ENCODE measurements around the gene EXT2. TPM values are rescaled to one million over a fixed set of nuclear protein-coding genes. Genes with fewer than 3 reads are reported as not detected.

The EXT2 gene
- total and polyA plus RNA-seq, 3 donors from 2014 or later: 47.5 to 71.2 (median 60.9) TPM

DNA sequence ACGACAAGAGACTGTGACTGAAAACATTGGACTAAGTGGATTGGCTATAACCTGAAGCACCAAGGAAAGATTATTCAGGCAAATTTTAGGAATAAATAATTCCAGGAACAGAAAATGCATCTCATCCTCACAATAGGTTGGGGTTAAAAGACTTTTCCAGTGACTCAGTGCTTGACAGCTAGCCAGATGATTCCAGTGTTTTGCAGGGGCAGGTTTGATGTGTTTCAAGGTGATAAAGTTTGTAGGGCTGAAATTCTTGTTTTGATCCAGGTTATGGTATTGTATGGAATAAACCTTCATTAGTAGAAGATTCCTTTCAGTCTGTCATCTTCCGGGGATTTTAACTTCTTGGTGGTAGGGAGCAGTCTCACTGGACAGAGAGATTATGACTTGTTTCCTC is 2.3 kb downstream of the EXT2 start:
- Histone ChIP-seq H3K4me3 (no peak overlapping the region), H3K36me3 (ENCODE audit: low read depth, missing control alignments) (no peaks in the 10 kb centered on the region), H3K4me1 (peaks cover 8% of the 10 kb centered on the region), H3K27me3 (no peaks in the 10 kb centered on the region), H3K27ac (no peak overlapping the region), H3K9me3 (no peaks in the 10 kb centered on the region)
- no peak for DNase-seq
- 80 to 86% methylated on average over 2 of the region's 2 CpGs for WGBS, 2 donors
- intact Hi-C loops (cut with DNase I; ENCODE audit: low total_unique reads): loop anchor here (10.0 kb wide), 1 partner anchor 437 kb away; no protein-coding TSS in a partner anchor
- TF ChIP-seq, protein P1, sequence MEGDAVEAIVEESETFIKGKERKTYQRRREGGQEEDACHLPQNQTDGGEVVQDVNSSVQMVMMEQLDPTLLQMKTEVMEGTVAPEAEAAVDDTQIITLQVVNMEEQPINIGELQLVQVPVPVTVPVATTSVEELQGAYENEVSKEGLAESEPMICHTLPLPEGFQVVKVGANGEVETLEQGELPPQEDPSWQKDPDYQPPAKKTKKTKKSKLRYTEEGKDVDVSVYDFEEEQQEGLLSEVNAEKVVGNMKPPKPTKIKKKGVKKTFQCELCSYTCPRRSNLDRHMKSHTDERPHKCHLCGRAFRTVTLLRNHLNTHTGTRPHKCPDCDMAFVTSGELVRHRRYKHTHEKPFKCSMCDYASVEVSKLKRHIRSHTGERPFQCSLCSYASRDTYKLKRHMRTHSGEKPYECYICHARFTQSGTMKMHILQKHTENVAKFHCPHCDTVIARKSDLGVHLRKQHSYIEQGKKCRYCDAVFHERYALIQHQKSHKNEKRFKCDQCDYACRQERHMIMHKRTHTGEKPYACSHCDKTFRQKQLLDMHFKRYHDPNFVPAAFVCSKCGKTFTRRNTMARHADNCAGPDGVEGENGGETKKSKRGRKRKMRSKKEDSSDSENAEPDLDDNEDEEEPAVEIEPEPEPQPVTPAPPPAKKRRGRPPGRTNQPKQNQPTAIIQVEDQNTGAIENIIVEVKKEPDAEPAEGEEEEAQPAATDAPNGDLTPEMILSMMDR (IDR thresholded peaks at IDR 0.05): no peak
- TF ChIP-seq POLR2A (IDR thresholded peaks at IDR 0.05): no peak

DNA sequence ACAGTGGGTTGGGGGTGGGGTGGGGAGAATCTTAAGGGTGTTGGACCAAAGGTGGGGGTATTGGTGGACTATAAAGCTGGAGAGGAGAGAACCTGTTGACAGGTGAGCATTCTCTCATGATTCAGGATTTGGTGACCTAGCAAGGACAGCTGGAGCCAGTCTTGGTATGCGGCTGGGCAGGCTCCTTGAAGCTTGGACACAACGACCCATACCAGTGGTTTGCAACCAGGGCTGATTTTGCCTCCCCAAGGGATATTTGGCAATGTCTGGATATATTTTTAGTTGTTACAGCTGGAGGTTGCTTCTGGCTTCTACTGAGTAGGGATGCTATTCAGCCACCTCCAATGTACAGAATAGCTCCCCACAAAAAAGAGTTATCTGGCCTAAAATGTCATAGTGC is 5.6 kb downstream of the EXT2 start:
- DNase-seq: no peak
- H3K9me3 ChIP-seq: no peaks in the 10 kb centered on the region
- TF ChIP-seq, protein P1 (IDR thresholded peaks at IDR 0.05): no peak
- no peak for TF ChIP-seq POLR2A (IDR thresholded peaks at IDR 0.05)
- 76 to 90% methylated on average over 2 of the region's 2 CpGs for WGBS, 2 donors
- no peak overlapping the region for H3K27ac ChIP-seq
- H3K27me3 ChIP-seq: no peaks in the 10 kb centered on the region
- intact Hi-C loops (cut with DNase I; ENCODE audit: low total_unique reads): no loop called here
- H3K4me1 ChIP-seq: peaks cover 8% of the 10 kb centered on the region
- H3K36me3 ChIP-seq (ENCODE audit: low read depth, missing control alignments): no peaks in the 10 kb centered on the region
- H3K4me3 ChIP-seq: no peak overlapping the region

DNA sequence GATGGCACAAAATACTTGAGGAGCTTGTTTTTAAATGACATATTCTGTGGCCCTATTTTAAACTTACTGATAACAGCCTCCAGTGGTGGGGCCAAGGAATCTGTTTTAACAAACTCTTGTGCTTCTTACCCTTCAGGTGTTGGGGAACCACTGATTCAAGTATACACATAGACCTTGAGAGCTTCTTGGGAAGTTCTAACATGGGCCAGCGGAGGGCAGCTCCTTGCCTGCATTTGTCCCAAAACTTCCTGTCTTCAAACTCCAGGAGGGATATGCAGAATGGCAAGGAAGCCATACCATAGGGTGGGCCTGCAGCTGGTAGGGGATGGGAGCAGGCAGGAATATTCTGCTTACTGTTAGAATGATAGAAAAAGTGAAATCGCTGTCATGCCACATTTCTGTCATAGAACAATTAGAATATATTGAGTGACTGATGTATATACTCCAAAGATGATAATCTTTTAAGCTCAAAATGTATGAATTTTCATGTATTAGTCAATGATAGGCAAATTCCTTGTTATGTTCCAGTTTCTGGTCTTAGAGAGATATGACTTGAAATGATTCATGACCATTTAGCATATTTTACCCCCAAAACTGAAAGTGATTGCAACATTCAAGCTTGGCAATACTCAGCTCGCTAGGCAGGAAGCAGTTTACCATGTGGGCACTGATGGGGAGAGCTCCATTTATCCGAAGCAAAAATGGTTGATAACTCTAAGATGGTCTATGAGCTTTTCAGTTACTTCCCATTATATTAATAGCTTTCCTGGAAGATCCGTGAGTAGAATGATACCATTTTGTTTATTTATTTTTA is 9.2 kb downstream of the EXT2 start:
- 95 to 98% methylated on average over 5 of the region's 5 CpGs for WGBS, 2 donors
- Histone ChIP-seq H3K4me3 (no peak overlapping the region), H3K9me3 (no peaks in the 10 kb centered on the region), H3K27ac (no peak overlapping the region), H3K36me3 (ENCODE audit: low read depth, missing control alignments) (no peaks in the 10 kb centered on the region), H3K4me1 (no peaks in the 10 kb centered on the region), H3K27me3 (no peaks in the 10 kb centered on the region)
- intact Hi-C loops (cut with DNase I; ENCODE audit: low total_unique reads): no loop called here
- TF ChIP-seq POLR2A (IDR thresholded peaks at IDR 0.05): no peak
- TF ChIP-seq, protein P1 (IDR thresholded peaks at IDR 0.05): no peak
- no peak for DNase-seq

DNA sequence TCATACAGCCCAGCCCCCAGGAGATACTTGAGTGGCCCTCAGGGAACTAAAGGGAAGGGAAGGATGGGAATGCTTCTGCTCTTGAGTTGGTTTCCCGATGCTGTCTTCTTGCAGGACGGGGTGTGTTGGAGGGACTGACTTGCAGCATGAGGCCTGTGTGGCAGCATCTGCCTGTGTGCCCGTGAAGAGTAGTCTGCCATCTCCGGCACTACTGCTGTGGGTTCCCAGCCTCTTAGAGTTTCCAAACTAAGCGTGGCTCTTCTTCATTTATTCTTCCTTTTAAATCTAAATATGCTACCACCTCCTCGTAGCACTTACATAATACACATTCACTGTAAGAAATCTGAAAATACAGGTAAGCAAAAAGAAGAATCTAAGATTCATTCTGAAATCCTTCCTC is 12.8 kb downstream of the EXT2 start:
- intact Hi-C loops (cut with DNase I; ENCODE audit: low total_unique reads): no loop called here
- 96 to 98% methylated on average over 6 of the region's 6 CpGs for whole genome bisulfite sequencing, 2 donors
- H3K27ac ChIP-seq: no peak overlapping the region

DNA sequence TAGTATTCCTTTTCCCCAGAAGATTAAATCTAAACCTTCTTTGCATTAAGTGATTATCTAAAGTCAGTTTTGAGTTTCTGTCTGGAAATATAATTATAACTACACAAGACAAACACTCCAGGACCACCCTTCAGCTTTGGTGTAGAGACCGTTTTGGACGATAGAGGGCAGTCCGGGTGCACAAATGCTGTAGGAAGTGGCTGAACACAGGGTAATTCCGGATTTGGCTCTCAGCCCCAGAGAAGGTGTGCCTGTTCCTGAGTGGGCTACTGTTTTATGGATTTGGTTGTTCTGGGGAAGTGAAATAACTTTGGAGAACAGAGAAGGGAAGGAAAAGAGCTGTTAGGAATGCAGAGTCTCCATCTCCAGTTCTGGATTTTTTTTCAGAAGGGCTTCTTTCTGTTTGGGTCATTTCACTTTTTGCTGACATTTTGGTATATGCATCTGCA is 14.8 kb downstream of the EXT2 start:
- no peaks in the 10 kb centered on the region for H3K9me3 ChIP-seq
- no peaks in the 10 kb centered on the region for H3K27me3 ChIP-seq
- intact Hi-C loops (cut with DNase I; ENCODE audit: low total_unique reads): no loop called here
- H3K36me3 ChIP-seq (ENCODE audit: low read depth, missing control alignments): no peaks in the 10 kb centered on the region
- DNase-seq: peak; percentile 67
- no peak overlapping the region for H3K4me3 ChIP-seq
- H3K4me1 ChIP-seq: peaks cover 6% of the 10 kb centered on the region
- H3K27ac ChIP-seq: no peak overlapping the region
- 20 to 25% methylated on average over 4 of the region's 4 CpGs for WGBS, 2 donors
- TF ChIP-seq, protein P1 (IDR thresholded peaks at IDR 0.05): peak; percentile 24 to 72 (median 59)
- TF ChIP-seq POLR2A (IDR thresholded peaks at IDR 0.05): no peak

More for the DNA sequence above, 12.8 kb downstream of the EXT2 start:
- H3K27me3 ChIP-seq: no peaks in the 10 kb centered on the region
- H3K9me3 ChIP-seq: no peaks in the 10 kb centered on the region
- H3K4me1 ChIP-seq: peaks cover 6% of the 10 kb centered on the region
- DNase-seq: no peak
- no peak for TF ChIP-seq POLR2A (IDR thresholded peaks at IDR 0.05)
- H3K4me3 ChIP-seq: no peak overlapping the region
- H3K36me3 ChIP-seq (ENCODE audit: low read depth, missing control alignments): no peaks in the 10 kb centered on the region

All from testis (tissue), 3 donors.